GM21825 (cell line): ENCODE data around the gene ANO10.
"Not testable (repeated sequence)": the region's sequence is repeated elsewhere in the genome, so short reads cannot be mapped to it uniquely, and the experiment has no call there.

ENCODE experiments used
- ATAC-seq: cut with Tn5 transposase; IDR thresholded peaks from one replicate; pipeline ENCODE4 v1.9.1; 2021; ENCODE audit warnings: mild to moderate bottlenecking, moderate library complexity; ENCODE audit not compliant: unreplicated experiment

ANO10 gene

GRCh38 chr3:43582866-43583265 is 38.9 kb downstream of the ANO10 start:
- no peak for ATAC-seq

GRCh38 chr3:43581343-43581742 is 40.5 kb downstream of the ANO10 start:
- no peak for ATAC-seq

GRCh38 chr3:43580181-43580580 is 41.6 kb downstream of the ANO10 start:
- ATAC-seq, result no peak

GRCh38 chr3:43573576-43573975 is 48.2 kb downstream of the ANO10 start:
- ATAC-seq, result no peak

- ATAC-seq, result not testable (repeated sequence)
Observed at GRCh38 chr3:43565661-43566341, 56.0 kb downstream of the ANO10 start.

- no peak for ATAC-seq
Observed at GRCh38 chr3:43559961-43560360, 61.9 kb downstream of the ANO10 start.

GRCh38 chr3:43558171-43558570 is 63.6 kb downstream of the ANO10 start:
- no peak for ATAC-seq

- ATAC-seq, result no peak
Observed at GRCh38 chr3:43549626-43550290, 72.1 kb downstream of the ANO10 start.

- not testable (repeated sequence) for ATAC-seq
Observed at GRCh38 chr3:43544277-43544676, 77.5 kb downstream of the ANO10 start.

GRCh38 chr3:43542328-43543043 is 79.3 kb downstream of the ANO10 start:
- ATAC-seq, result no peak

GRCh38 chr3:43540624-43541023 is 81.2 kb downstream of the ANO10 start:
- no peak for ATAC-seq

GRCh38 chr3:43539321-43539720 is 82.5 kb downstream of the ANO10 start:
- no peak for ATAC-seq

GRCh38 chr3:43537225-43537624 is 84.6 kb downstream of the ANO10 start:
- ATAC-seq, result no peak

- ATAC-seq, result no peak
Observed at GRCh38 chr3:43534675-43535074, 87.1 kb downstream of the ANO10 start.

- ATAC-seq, result no peak
Observed at GRCh38 chr3:43533009-43533408, 88.8 kb downstream of the ANO10 start.

GRCh38 chr3:43531835-43532234 is 90.0 kb downstream of the ANO10 start:
- no peak for ATAC-seq

- ATAC-seq, result no peak
Observed at GRCh38 chr3:43528498-43529099, 93.2 kb downstream of the ANO10 start.

GRCh38 chr3:43526956-43527355 is 94.9 kb downstream of the ANO10 start:
- ATAC-seq, result no peak

GRCh38 chr3:43525941-43526607 is 95.7 kb downstream of the ANO10 start:
- no peak for ATAC-seq

GRCh38 chr3:43525386-43525785 is 96.4 kb downstream of the ANO10 start:
- no peak for ATAC-seq

- peak; percentile 80 for ATAC-seq
Observed at GRCh38 chr3:43523454-43524053, 98.3 kb downstream of the ANO10 start.
